ENCODE results near the gene JUP.

Gene JUP

GRCh38 chr17:41717408-41718286 is 68.9 kb downstream of the JUP start:
- no peak for FAIRE-seq

GRCh38 chr17:41711669-41712400 is 74.7 kb downstream of the JUP start, which contains the start of gene GAST:
Gene GAST (plus strand): TSS chr17:41712331. CDS start chr17:41715437, 3,106 bp downstream.
- no peak for FAIRE-seq

GRCh38 chr17:41710472-41711090 is 75.9 kb downstream of the JUP start:
- no peak for FAIRE-seq

- FAIRE-seq = no peak
Observed at GRCh38 chr17:41707803-41708669, 78.5 kb downstream of the JUP start.

- FAIRE-seq = no peak
Observed at GRCh38 chr17:41705271-41705991, 81.1 kb downstream of the JUP start.
